ENCODE results near the gene ARPP19. TPM values are rescaled to one million over a fixed set of nuclear protein-coding genes. Genes with fewer than 3 reads are reported as not detected.

ARPP19 gene
- total RNA-seq, 1 experiment from 2014 or later: 163 TPM

DNA sequence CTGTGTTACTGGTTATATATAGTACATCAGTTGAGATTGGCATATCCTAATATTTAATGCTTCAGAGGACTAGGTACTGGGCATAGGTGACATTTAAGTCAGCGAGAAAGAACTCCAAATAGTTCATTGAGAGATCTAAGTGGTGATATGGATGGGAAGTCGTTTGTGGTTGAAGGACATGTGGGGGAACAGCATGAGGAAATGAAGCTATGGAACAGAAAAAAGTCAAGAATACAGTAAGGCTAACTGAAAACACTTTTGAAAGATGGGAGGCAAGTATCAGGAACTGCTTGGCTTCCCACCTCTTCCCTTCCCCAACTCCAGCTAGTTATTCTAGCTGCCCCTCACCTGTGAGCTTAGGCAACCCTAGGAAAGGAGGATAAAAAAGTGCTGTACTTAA, 36.4 kb downstream of the ARPP19 start:
- H4K20me1 ChIP-seq (ENCODE audit: insufficient read depth): no peaks in the 10 kb centered on the region
- H3K4me3 ChIP-seq (replicated peaks in 1 of 2; ENCODE audit: low read depth in 1 of 2, low read length in 2 of 2): no peak overlapping the region
- TF ChIP-seq ZNF274 (IDR thresholded peaks at IDR 0.05; ENCODE audit: low read depth, low read length) (no peak), SRF (IDR thresholded peaks at IDR 0.05; ENCODE audit: low read depth) (no peak), RAD21 (IDR thresholded peaks at IDR 0.05; ENCODE audit: low read depth) (no peak), POLR2AphosphoS5 (IDR thresholded peaks at IDR 0.05; ENCODE audit: low read depth, low read length) (no peak), ATF3 (IDR thresholded peaks at IDR 0.05) (no peak), CEBPB (IDR thresholded peaks at IDR 0.05; ENCODE audit: low read depth) (no peak), EGR1 (IDR thresholded peaks at IDR 0.05; ENCODE audit: low read depth) (no peak), SP1 (IDR thresholded peaks at IDR 0.05; ENCODE audit: low read depth) (no peak), FOSL1 (IDR thresholded peaks at IDR 0.05; ENCODE audit: low read depth) (no peak), EZH2 (IDR thresholded peaks at IDR 0.05) (no peak), TCF7L2 (IDR thresholded peaks at IDR 0.05; ENCODE audit: borderline replicate concordance, extremely low read depth, insufficient read depth, insufficient read length) (no peak), ZFX (IDR thresholded peaks at IDR 0.05) (no peak), CTCF (IDR thresholded peaks at IDR 0.05 in 2 of 3, conservative IDR thresholded peaks at IDR 0.05 in 1 of 3; ENCODE audit: borderline replicate concordance in 1 of 3, insufficient read depth in 1 of 3, low read depth in 2 of 3, low read length in 2 of 3) (no peak), EZH2phosphoT487 (IDR thresholded peaks at IDR 0.05; ENCODE audit: borderline replicate concordance) (no peak), YY1 (IDR thresholded peaks at IDR 0.05; ENCODE audit: extremely low read depth, insufficient replicate concordance, low read depth, low read length) (no peak), ZBTB33 (IDR thresholded peaks at IDR 0.05; ENCODE audit: extremely low read depth, insufficient replicate concordance, low read length) (no peak)
- TF ChIP-seq, protein P1, sequence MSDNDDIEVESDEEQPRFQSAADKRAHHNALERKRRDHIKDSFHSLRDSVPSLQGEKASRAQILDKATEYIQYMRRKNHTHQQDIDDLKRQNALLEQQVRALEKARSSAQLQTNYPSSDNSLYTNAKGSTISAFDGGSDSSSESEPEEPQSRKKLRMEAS (IDR thresholded peaks at IDR 0.05): no peak
- no peaks in the 10 kb centered on the region for H3K79me2 ChIP-seq (ENCODE audit: insufficient read depth, low read length)
- no peak for DNase-seq (ENCODE audit: low read depth, low spot score)
- H3K4me2 ChIP-seq (ENCODE audit: low read length): no peak overlapping the region
- H3K27me3 ChIP-seq (ENCODE audit: insufficient read depth, low read length): no peaks in the 10 kb centered on the region
- no peak overlapping the region for H2AFZ ChIP-seq (ENCODE audit: low read depth, low read length, poor library complexity, severe bottlenecking)
- no peak overlapping the region for H3K9ac ChIP-seq (ENCODE audit: low read length)
- no peaks in the 10 kb centered on the region for H3K36me3 ChIP-seq (ENCODE audit: control insufficient read depth in 1 of 2, insufficient read depth in 2 of 2, low read length in 2 of 2)
- ChIA-PET CTCF (no interaction called here), POLR2A (no interaction called here), RAD21 (ENCODE audit: low non-redundant PET in 1 of 2, low total read pairs in 2 of 2, uncharacterized antibody in 2 of 2, unreplicated experiment in 2 of 2) (no interaction called here)
- BruUV-seq (replicated peaks): no TSS peak
- no peak for ATAC-seq
- H3K4me1 ChIP-seq (ENCODE audit: control insufficient read depth in 1 of 2, insufficient read depth in 2 of 2, low read length in 2 of 2): peaks cover 2 to 14% of the 10 kb centered on the region in 2 experiments; a peak in 2 of 4 replicates
- H3K27ac ChIP-seq (ENCODE audit: low read depth, low read length): no peak overlapping the region
- intact Hi-C loops (cut with micrococcal nuclease): no loop called here
- no peaks in the 10 kb centered on the region for H3K9me2 ChIP-seq (ENCODE audit: insufficient read depth)
- H3K9me3 ChIP-seq (ENCODE audit: control insufficient read depth in 1 of 2, insufficient read depth in 1 of 2, low read depth in 1 of 2, low read length in 2 of 2): no peaks in the 10 kb centered on the region

Measured in HCT116 (cell line).